Activated naive CD8-positive, alpha-beta T cell treated with anti-CD3 and anti-CD28 coated beads, Interleukin-2, amount 50 U/mL, for 24 hours (primary cell): Measurements from ENCODE around the gene TMEM212.

Experiments used
- ATAC-seq: fragments of 150-1000 bp; cut with Tn5 transposase; one replicate; pipeline ENCODE4 v1.10.0; 2021
- DNase-seq: peaks from one replicate; pipeline ENCODE4 v3.0.0; 2021
- H3K27ac Mint-ChIP-seq: one replicate; pipeline ENCODE4 v1.8.0; 2021; ENCODE audit warnings: mild to moderate bottlenecking, mixed read lengths
- H3K27me3 Mint-ChIP-seq: one replicate; pipeline ENCODE4 v1.8.0; 2021; ENCODE audit warnings: mixed read lengths
- H3K36me3 Mint-ChIP-seq: one replicate; pipeline ENCODE4 v1.8.0; 2021; ENCODE audit warnings: low read depth, mixed read lengths
- H3K4me1 Mint-ChIP-seq: one replicate; pipeline ENCODE4 v1.8.0; 2021; ENCODE audit warnings: mixed read lengths
- H3K4me3 Mint-ChIP-seq: one replicate; pipeline ENCODE4 v1.8.0; 2021; ENCODE audit warnings: mild to moderate bottlenecking, moderate library complexity, mixed read lengths
- H3K9me3 Mint-ChIP-seq: one replicate; pipeline ENCODE4 v1.8.0; 2021; ENCODE audit warnings: mixed read lengths

The TMEM212 gene

DNA sequence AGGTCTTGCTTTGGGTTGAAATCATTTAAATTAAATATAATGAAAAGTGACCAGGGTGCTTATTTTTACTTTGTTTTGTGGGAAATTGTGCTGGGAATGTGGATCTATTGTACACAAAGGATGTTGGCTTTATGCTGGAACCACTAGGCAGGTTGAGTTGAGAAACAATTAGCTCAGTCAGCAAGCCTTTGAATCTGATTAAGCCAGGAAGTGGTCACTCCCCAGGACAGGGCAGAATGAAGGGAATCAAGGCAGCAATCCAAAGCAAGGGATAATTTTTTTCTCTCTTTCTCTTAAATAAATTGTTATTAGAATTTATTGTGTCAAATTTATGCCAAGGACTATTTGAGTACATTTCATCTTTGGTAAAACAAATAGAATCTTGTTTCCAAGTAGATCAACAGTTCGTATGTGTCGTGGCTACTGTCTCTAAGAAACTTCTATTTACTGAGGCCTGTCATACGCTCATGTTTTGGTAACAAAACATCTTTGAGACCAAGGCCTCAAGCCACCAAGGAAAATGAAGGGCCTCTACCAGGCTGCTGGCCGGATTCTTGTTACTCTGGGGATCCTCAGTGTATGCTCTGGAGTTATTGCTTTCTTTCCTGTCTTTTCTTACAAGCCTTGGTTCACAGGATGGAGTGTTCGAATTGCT is at the start of gene TMEM212:
TMEM212 (plus strand) TSS at position 486 of the 655 bp plus-strand sequence; CDS start at position 521, 35 bp downstream.
- Mint-ChIP-seq H3K36me3 (peaks cover 3% of the 10 kb centered on the region), H3K27me3 (peaks cover 4% of the 10 kb centered on the region), H3K9me3 (peaks cover 5% of the 10 kb centered on the region), H3K4me1 (peaks cover 27% of the 10 kb centered on the region), H3K27ac (no peak within 1 kb of the TSS), H3K4me3 (no peak within 1 kb of the TSS)
- ATAC-seq (no peak), DNase-seq (no peak)

DNA sequence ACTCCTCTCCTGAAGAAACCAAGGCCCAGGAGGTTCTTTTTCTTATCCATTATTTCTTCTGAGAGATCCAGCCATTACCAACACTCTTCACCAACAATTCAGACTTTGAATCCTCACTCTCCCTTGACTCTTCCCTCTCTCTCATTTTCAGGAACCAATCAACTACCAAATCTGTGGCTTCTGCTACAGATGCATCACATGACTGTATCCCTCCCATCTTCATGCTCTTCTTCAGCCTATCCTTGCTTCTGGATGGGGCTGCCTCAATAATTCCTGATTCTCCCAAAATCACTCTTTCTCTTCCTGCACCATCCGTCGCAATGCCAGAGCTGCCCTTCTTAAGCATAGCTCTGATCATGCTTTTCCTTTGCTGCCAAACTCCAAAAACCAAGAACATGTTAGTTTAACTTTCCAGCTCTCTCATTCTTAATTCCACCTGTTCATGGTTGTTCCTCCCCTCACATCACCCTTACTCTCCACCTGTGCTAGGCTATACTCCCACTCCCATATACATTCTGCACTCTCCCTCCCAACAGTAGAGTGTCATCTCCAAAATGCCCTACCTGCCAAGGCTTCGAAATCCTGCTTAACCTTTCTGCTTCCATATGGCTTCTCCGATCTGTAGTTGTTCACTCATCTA is 46.4 kb upstream of the TMEM212 start:
- ATAC-seq (no peak), DNase-seq (no peak)
- H3K4me1 Mint-ChIP-seq, result no peaks in the 10 kb centered on the region
- H3K36me3 Mint-ChIP-seq, result no peaks in the 10 kb centered on the region
- H3K9me3 Mint-ChIP-seq, result no peaks in the 10 kb centered on the region
- no peak overlapping the region for H3K27ac Mint-ChIP-seq
- peaks cover 5% of the 10 kb centered on the region for H3K27me3 Mint-ChIP-seq
- no peak overlapping the region for H3K4me3 Mint-ChIP-seq

DNA sequence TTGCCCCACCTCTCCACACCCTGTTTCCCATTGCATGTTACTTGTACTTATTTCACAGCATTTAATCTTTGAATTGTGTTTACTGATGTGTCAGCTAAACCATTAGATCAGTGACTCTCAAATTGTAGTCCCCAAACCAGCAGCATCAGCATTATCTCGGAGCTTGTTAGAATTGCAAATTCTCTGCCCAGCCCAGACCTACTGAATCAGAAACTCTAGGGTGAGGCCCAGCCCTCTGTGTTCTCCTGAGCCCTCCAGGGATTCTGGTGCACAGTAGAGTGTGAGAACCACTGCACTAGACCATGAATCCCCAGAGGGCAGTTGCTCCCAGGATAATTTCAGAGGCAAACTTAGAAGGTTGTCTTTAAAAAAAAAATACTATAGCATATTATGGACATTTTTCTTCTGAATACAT is 45.9 kb upstream of the TMEM212 start:
- no peak for ATAC-seq
- no peaks in the 10 kb centered on the region for H3K4me1 Mint-ChIP-seq
- no peak for DNase-seq

DNA sequence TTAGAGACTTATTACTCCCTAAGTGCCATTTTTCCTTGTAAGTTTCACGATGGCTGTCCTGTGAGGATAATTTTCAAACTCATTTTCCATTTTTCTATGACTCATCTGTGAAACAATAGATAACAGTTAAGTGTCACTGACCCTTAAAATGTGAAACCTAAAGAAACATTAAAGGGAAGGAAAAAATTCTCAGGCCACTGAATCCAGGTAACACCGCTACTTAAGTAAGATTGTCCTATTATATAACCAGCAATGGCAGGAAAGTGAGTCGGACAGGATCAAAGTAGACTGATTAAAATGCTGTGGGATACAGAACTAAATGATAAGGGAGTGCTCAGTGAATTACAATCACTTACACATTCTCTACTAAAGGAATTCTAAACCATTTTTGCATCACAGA is 45.3 kb upstream of the TMEM212 start:
- peaks cover 7% of the 10 kb centered on the region for H3K27me3 Mint-ChIP-seq
- no peak overlapping the region for H3K27ac Mint-ChIP-seq
- H3K36me3 Mint-ChIP-seq, result no peaks in the 10 kb centered on the region
- no peaks in the 10 kb centered on the region for H3K9me3 Mint-ChIP-seq
- H3K4me3 Mint-ChIP-seq, result no peak overlapping the region
- DNase-seq (no peak), ATAC-seq (no peak)
- no peaks in the 10 kb centered on the region for H3K4me1 Mint-ChIP-seq

More for the DNA sequence above, 45.9 kb upstream of the TMEM212 start:
- H3K27ac Mint-ChIP-seq, result no peak overlapping the region
- peaks cover 3% of the 10 kb centered on the region for H3K27me3 Mint-ChIP-seq
- H3K36me3 Mint-ChIP-seq, result no peaks in the 10 kb centered on the region
- H3K4me3 Mint-ChIP-seq, result no peak overlapping the region
- H3K9me3 Mint-ChIP-seq, result no peaks in the 10 kb centered on the region

DNA sequence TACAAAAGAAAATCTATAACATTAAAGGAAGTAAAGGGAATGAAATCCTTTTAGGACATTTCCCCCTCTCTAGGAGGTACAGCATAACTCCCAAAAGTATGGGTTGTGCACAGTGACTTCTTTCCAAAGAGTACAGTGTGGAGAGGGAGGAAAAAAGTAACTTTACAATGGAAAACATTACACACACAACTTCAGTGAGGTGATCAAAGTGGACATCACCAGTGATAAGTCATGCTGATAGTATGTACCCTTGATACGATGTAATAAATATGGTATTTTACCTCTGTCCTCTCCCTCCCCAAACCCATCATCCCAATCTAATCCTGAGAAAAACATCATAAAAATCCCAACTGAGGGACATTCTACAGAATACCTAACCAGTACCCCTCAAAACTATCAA is 43.6 kb upstream of the TMEM212 start:
- Mint-ChIP-seq H3K36me3 (no peaks in the 10 kb centered on the region), H3K9me3 (no peaks in the 10 kb centered on the region), H3K4me3 (no peak overlapping the region), H3K27ac (no peak overlapping the region), H3K27me3 (peaks cover 11% of the 10 kb centered on the region), H3K4me1 (no peaks in the 10 kb centered on the region)
- DNase-seq (no peak), ATAC-seq (no peak)

DNA sequence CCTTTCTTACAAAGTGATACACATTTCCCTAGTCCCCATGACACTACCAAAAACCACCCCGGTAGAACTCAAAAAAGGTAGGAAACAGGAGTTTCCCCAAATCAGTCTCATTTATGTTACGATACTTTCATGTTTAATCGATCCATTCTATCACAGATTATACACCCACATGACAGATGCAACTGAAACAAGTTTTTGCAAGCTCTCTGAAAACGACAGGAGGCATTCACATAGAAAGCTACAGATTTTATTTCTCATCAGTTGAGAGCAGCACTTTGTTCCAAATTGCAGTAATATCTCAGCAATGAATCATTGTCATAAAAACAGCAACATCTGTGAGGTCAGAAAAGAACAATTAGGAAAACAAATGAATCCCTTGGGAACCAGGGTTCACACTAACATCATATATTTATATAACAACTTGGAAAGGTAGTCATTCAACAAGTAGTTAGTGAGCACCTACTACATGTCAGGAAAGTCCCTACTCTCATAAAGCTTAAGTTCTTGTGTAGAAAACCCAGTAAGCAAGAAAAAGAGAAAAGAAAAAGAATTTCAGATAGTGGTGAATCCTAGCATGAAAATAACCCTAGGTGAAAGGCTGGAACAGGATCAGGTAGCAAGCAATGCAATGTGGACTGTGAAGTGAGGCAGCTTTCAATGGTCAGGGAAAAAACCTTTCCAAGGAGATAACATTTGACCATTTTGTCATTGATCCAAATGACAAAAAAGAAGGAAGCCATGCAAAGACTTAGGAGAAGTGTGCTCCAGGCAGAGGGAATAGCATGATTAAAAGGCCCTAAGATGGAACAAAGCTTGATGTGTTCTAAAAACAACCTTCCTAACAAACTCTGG is 41.2 kb upstream of the TMEM212 start:
- Mint-ChIP-seq H3K27ac (no peak overlapping the region), H3K36me3 (no peaks in the 10 kb centered on the region), H3K4me1 (no peaks in the 10 kb centered on the region), H3K4me3 (no peak overlapping the region), H3K9me3 (no peaks in the 10 kb centered on the region), H3K27me3 (peaks cover 12% of the 10 kb centered on the region)
- DNase-seq (no peak), ATAC-seq (no peak)

DNA sequence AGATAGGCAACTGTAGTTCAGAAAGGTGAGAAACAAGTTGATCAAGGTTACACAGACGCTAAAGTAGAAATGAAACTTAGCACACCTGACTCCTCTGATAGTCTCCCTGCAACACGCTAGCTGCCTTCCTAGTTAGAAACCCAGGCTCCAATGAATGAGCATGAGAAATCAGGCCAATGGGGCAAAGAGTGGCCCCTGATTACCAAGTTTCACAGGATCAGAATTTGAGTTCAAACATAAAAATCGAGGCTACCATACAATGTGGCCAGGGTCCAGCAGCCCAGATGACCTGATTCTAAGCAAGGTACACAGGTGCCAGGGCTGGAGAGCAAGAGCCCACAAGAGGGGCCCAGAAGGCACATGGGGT is 40.6 kb upstream of the TMEM212 start:
- no peak overlapping the region for H3K27ac Mint-ChIP-seq
- H3K9me3 Mint-ChIP-seq, result no peaks in the 10 kb centered on the region
- H3K27me3 Mint-ChIP-seq, result peaks cover 12% of the 10 kb centered on the region
- no peaks in the 10 kb centered on the region for H3K36me3 Mint-ChIP-seq
- DNase-seq (no peak), ATAC-seq (no peak)
- H3K4me1 Mint-ChIP-seq, result no peaks in the 10 kb centered on the region
- H3K4me3 Mint-ChIP-seq, result no peak overlapping the region

DNA sequence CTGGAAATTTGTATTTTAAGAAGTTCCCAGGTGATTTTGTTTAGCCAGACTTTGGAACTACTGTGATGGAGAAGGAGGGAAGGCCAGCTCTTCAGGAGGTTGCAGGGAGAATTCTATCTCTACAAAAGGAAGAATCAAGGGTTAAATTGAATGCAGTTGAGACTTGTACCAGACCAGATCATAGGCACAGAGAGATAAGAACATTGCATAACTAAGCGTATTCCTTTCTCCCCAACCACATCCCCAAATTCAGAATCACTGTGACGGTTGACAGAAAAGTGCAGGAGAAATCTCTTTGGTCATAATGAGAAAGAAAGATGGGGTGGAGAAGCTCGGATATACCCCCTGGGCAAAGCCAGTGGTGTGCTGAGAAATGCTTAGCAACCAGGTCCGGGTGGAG is 40.1 kb upstream of the TMEM212 start:
- Mint-ChIP-seq H3K27ac (no peak overlapping the region), H3K27me3 (peaks cover 16% of the 10 kb centered on the region), H3K36me3 (no peaks in the 10 kb centered on the region), H3K9me3 (no peaks in the 10 kb centered on the region), H3K4me1 (no peaks in the 10 kb centered on the region), H3K4me3 (no peak overlapping the region)
- DNase-seq (no peak), ATAC-seq (no peak)

DNA sequence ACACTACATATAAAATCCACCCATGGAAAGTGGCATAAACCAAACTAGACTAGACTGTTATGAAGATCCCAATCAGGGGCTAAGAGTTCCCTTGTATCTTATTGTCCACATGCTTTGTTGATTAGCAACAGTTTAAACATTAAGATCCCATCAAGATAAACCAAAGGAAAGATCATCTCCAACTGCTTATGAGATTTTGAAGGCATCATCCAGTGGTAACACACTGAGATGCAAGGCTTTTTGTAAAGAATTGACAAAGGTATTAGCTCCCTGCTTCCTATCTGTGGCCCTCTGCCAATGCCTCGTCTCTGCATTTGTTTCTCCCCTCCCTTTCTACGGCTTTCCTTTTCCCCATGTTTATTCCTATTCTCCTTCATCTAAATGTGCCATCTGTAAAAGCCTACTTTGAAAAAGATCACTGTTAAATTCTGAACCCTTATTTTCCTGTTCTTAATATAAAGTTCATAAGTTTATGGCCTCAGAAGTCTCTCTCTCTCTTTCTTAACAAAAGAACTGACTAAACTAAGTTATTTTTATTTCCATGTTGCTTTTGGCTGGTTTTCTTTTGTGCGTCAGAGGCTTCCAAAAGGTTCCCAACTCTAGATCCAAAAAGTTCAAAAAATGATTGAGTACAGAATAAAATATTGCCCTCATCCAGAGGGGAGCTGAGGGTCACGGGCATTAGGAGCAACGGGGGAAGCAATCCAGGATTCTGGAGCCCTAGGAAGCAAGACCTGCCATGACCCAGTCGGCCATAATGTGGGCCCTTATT is 38.3 kb upstream of the TMEM212 start:
- Mint-ChIP-seq H3K36me3 (no peaks in the 10 kb centered on the region), H3K4me3 (no peak overlapping the region), H3K4me1 (peaks cover 7% of the 10 kb centered on the region), H3K27ac (no peak overlapping the region), H3K27me3 (peaks cover 25% of the 10 kb centered on the region), H3K9me3 (no peaks in the 10 kb centered on the region)
- no peak for ATAC-seq
- DNase-seq, result no peak

DNA sequence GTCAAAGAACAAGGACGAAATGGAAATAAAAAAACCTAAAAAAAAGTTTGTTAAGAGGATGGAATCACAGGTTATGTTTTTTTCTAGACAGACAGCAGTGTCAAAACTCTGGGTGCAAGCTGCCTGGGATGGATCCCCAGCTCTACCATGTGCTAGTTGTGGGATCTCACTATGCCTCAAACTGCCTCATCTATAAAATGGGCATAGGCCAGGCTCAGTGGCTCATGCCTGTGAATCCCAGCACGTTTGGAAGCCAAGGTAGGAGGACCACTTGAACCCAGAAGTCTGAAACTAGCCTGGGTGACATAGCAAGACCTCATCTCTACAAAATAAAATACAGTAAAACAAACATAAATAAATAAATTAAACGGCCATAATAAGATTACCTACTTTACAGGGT is 37.5 kb upstream of the TMEM212 start:
- no peak overlapping the region for H3K27ac Mint-ChIP-seq
- H3K4me3 Mint-ChIP-seq, result no peak overlapping the region
- H3K36me3 Mint-ChIP-seq, result no peaks in the 10 kb centered on the region
- no peak for DNase-seq
- ATAC-seq, result no peak
- H3K9me3 Mint-ChIP-seq, result no peaks in the 10 kb centered on the region
- peaks cover 29% of the 10 kb centered on the region for H3K27me3 Mint-ChIP-seq
- peaks cover 11% of the 10 kb centered on the region for H3K4me1 Mint-ChIP-seq

DNA sequence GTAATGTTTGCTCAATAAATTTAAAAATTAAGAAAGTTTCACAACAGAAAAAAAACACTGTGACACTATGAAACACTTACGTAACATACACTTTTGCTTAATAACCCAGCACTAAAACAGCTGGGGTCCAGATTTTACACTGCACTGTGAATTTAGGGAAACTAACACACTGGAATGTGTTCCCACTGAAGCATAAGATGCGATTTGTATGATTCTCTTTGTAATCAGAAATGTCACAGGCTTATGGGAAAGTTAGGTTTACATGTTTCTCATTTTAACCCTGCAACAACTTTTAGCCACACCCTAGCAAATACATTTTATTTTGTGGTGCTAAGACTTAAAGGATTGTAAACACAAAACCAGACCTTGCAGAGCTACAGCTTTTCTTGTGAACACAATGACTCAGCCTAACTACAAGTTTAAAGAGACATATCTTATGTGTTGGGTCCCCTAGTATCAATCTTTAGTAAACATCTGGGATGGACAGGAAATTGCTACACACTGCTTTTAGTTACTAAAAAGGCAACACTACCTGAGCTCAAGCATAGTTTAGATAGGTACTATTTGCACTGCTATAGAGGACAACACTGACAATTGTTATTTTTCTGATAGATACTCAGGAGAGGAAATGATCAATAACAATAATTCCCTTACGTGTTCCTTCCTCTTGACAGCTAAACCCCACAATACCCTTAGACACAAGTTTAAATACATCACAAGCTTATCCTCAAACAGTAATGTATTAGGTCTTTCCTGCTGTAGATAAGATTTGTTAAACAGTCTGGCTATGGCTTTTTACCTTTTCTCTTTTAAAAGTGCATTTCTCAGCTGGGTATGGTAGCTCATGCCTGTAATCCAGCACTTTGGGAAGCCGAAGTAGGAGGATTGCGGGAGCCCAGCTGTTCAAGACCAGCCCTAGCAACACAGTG is 36.7 kb upstream of the TMEM212 start:
- Mint-ChIP-seq H3K9me3 (no peaks in the 10 kb centered on the region), H3K4me1 (peaks cover 13% of the 10 kb centered on the region), H3K27ac (no peak overlapping the region), H3K27me3 (peaks cover 37% of the 10 kb centered on the region), H3K4me3 (no peak overlapping the region), H3K36me3 (no peaks in the 10 kb centered on the region)
- DNase-seq, result no peak
- ATAC-seq, result no peak

DNA sequence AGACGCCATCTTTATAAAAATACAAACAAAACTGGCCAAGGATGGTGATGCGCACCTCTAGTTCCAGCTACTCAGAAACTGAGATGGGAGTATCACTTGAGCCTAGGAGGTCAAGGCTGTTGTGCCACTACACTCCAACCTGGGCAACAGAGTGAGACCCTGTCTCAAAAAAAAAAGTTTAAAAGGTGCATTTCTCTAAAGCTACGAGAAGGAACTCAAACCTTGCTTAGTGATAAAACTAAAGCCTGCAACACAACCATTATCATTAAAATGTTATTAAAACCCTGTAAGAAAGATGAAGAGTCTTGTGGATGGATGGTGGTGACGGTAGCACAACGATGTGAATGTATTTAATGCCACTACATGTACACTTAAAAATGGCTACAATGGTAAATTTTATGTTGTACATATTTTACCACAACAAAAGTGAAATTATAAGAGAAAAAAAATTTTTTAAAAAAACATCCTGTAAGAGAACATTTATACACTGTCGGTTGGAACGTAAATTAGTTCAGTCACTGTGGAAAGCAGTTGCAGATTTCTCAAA is 35.9 kb upstream of the TMEM212 start:
- Mint-ChIP-seq H3K4me1 (peaks cover 13% of the 10 kb centered on the region), H3K36me3 (no peaks in the 10 kb centered on the region), H3K27ac (no peak overlapping the region), H3K9me3 (no peaks in the 10 kb centered on the region), H3K27me3 (peaks cover 41% of the 10 kb centered on the region), H3K4me3 (no peak overlapping the region)
- no peak for DNase-seq
- no peak for ATAC-seq

DNA sequence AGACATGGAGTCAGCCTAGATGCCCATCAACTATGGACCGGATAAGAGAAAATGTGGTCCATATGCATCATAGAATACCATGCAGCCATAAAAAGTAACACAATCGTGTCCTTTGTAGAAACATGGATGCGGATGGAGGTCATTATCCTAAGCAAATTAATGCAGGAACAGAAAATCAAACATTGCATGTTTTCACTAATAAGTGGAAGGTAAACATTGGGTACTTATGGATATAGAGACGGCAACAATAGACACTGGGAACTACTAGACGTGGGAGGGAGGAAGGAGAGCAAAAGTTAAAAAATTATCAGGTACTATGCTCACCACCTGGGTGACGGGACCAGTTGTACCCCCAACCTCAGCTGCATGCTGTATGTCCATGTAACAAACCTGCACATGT is 35.3 kb upstream of the TMEM212 start:
- Mint-ChIP-seq H3K27ac (no peak overlapping the region), H3K27me3 (peaks cover 41% of the 10 kb centered on the region), H3K4me1 (peaks cover 13% of the 10 kb centered on the region), H3K4me3 (no peak overlapping the region), H3K36me3 (no peaks in the 10 kb centered on the region), H3K9me3 (no peaks in the 10 kb centered on the region)
- no peak for DNase-seq
- no peak for ATAC-seq

DNA sequence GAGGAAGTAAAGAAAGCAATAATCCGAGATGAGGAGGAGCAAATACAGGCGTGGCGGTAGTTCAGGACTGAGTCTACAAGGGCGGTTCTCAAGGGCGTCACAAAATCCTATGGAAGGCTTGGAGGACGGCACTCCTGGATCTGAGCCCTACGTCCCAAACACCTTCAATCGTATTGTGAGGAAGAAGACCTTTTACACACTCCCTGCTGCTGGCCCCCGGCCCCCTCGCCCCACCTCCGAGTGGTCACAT is 33.6 kb upstream of the TMEM212 start:
- ATAC-seq, result no peak
- peaks cover 28% of the 10 kb centered on the region for H3K4me1 Mint-ChIP-seq

More for the DNA sequence above, 33.6 kb upstream of the TMEM212 start:
- no peaks in the 10 kb centered on the region for H3K9me3 Mint-ChIP-seq
- peaks cover 44% of the 10 kb centered on the region for H3K27me3 Mint-ChIP-seq
- no peak for DNase-seq
- H3K4me3 Mint-ChIP-seq, result peak overlapping the region; percentile 66
- H3K27ac Mint-ChIP-seq, result peak overlapping the region; percentile 37
- H3K36me3 Mint-ChIP-seq, result no peaks in the 10 kb centered on the region
